ENCODE results near the gene IL4R. TPM values are rescaled to one million over a fixed set of nuclear protein-coding genes. Genes with fewer than 3 reads are reported as not detected.

Gene IL4R
- total and polyA plus RNA-seq, 2 of the 13 experiments (the other 11 are each of a cell fraction or from before 2014, with no cell fraction given): 15.9 to 49.6 TPM

Other genes starting within 250 kb of the IL4R start
- not detected in 2 replicates for gene C16orf82, start 247.0 kb upstream of the IL4R start, total RNA-seq (2016; rRNA removed; fragmentation: Illumina TruSeq; extraction: Trizol)
- not detected in 2 replicates for gene C16orf82, start 247.0 kb upstream of the IL4R start, polyA plus RNA-seq (2011; rRNA removed)
- gene KDM8, start 110.4 kb upstream of the IL4R start, total RNA-seq (2016; rRNA removed; fragmentation: Illumina TruSeq; extraction: Trizol): 5.2 and 8.6 TPM in 2 replicates
- 3.3 and 4.0 TPM in 2 replicates for gene KDM8, start 110.4 kb upstream of the IL4R start, polyA plus RNA-seq (2011; rRNA removed)
- 52.9 and 53.2 TPM in 2 replicates for gene NSMCE1, start 45.2 kb upstream of the IL4R start, total RNA-seq (2016; rRNA removed; fragmentation: Illumina TruSeq; extraction: Trizol)
- gene NSMCE1, start 45.2 kb upstream of the IL4R start, polyA plus RNA-seq (2011; rRNA removed): 42.7 and 43.5 TPM in 2 replicates
- gene IL21R, start 88.2 kb downstream of the IL4R start, total RNA-seq (2016; rRNA removed; fragmentation: Illumina TruSeq; extraction: Trizol): 0.17 and 0.64 TPM in 2 replicates
- gene IL21R, start 88.2 kb downstream of the IL4R start, polyA plus RNA-seq (2011; rRNA removed): 0.49 and 1.6 TPM in 2 replicates
- 44.9 and 72.7 TPM in 2 replicates for gene GTF3C1, start 235.9 kb downstream of the IL4R start, total RNA-seq (2016; rRNA removed; fragmentation: Illumina TruSeq; extraction: Trizol)
- 29.2 and 36.7 TPM in 2 replicates for gene GTF3C1, start 235.9 kb downstream of the IL4R start, polyA plus RNA-seq (2011; rRNA removed)
- gene KATNIP, start 236.2 kb downstream of the IL4R start, total RNA-seq (2016; rRNA removed; fragmentation: Illumina TruSeq; extraction: Trizol): 11.8 and 12.0 TPM in 2 replicates
- gene KATNIP, start 236.2 kb downstream of the IL4R start, polyA plus RNA-seq (2011; rRNA removed): 9.7 and 13.1 TPM in 2 replicates

Data from HepG2 (cell line).